ENCODE results near the gene DMAC2L. TPM values are rescaled to one million over a fixed set of nuclear protein-coding genes. Genes with fewer than 3 reads are reported as not detected.

Gene DMAC2L
- total RNA-seq, 1 donor from 2014 or later: 8.0 TPM

GRCh38 chr14:50321009-50321660 is 9.0 kb downstream of the DMAC2L start:
- DNase-seq (ENCODE audit: low spot score): peak; percentile 57
- peak; percentile 100 for ATAC-seq

GRCh38 chr14:50331596-50331995 is 19.5 kb downstream of the DMAC2L start:
- DNase-seq (ENCODE audit: low spot score): no peak
- ATAC-seq: no peak

GRCh38 chr14:50333014-50333509 is 20.9 kb downstream of the DMAC2L start:
- ATAC-seq: peak; percentile 32

GRCh38 chr14:50334211-50334610 is 22.1 kb downstream of the DMAC2L start:
- DNase-seq (ENCODE audit: low spot score) (no peak), ATAC-seq (no peak)

More at GRCh38 chr14:50333014-50333509, 20.9 kb downstream of the DMAC2L start:
- DNase-seq (ENCODE audit: low spot score): no peak

GRCh38 chr14:50335389-50335788 is 23.3 kb downstream of the DMAC2L start:
- ATAC-seq: peak; percentile 70
- no peak for DNase-seq (ENCODE audit: low spot score)

- ATAC-seq (peak; percentile 46), DNase-seq (ENCODE audit: low spot score) (no peak)
These were observed 24.1 kb downstream of the DMAC2L start for GRCh38 chr14:50335989-50336824.

DNA sequence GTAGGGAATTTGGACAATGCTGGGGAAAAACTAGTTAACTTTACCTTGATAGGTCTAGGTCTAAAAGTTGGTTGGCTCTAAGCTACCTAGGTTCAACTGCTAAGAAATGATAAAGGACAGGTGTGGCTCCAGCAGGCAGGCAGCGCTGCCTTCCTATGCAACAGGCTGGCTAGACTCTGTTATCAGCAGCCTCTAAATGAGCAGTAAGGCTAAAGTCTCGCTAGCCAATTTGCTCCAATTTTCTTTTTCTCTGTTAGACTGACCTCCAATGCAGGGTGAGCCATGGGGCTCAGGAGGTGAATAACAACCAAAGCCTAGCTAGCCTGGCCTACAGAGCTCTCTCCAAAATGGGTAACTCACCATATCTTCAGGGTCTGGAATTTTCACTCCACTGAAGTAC is 26.5 kb downstream of the DMAC2L start:
- DNase-seq (ENCODE audit: low spot score) (no peak), ATAC-seq (no peak)

- DNase-seq (ENCODE audit: low spot score) (no peak), ATAC-seq (no peak)
These were observed 27.2 kb downstream of the DMAC2L start for GRCh38 chr14:50339178-50339804.

DNA sequence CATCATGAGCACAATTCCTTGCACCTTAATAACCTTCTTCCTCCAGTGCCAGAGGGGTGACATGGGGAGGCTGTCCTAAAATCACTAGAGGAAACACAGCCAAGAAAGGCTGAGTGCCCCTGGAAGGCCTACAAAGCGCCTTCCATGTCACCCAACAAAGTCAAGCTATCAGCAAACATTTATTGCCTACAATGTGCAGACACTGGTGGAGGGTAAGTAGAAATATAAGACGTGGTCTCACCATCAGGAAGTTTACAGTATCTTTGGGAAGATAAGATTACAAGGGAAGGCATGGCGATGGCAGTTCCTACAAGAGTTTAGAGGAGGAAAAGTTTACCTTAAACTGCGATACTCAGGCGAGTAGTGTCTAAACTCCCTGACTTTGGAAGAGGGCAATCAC is 27.9 kb downstream of the DMAC2L start:
- DNase-seq (ENCODE audit: low spot score) (no peak), ATAC-seq (no peak)

DNA sequence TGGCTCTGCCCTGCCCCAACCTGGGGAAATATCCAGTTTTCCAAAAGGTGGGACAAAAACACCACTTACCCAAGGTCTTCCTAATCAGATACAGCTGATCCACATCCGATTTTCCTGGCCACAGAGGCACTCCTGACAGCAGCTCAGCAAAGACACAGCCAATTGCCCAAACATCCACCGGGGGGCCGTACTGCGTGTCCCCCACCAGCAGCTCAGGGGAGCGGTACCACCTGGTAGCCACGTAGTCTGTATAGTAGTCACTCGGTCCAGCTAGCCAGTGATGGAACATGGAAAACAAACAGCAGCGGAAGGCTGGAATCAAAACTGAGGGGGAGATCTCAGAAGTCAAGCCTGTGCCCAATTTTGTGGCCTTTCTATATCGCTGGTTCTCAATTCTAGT is 28.8 kb downstream of the DMAC2L start:
- ATAC-seq (no peak), DNase-seq (ENCODE audit: low spot score) (no peak)

DNA sequence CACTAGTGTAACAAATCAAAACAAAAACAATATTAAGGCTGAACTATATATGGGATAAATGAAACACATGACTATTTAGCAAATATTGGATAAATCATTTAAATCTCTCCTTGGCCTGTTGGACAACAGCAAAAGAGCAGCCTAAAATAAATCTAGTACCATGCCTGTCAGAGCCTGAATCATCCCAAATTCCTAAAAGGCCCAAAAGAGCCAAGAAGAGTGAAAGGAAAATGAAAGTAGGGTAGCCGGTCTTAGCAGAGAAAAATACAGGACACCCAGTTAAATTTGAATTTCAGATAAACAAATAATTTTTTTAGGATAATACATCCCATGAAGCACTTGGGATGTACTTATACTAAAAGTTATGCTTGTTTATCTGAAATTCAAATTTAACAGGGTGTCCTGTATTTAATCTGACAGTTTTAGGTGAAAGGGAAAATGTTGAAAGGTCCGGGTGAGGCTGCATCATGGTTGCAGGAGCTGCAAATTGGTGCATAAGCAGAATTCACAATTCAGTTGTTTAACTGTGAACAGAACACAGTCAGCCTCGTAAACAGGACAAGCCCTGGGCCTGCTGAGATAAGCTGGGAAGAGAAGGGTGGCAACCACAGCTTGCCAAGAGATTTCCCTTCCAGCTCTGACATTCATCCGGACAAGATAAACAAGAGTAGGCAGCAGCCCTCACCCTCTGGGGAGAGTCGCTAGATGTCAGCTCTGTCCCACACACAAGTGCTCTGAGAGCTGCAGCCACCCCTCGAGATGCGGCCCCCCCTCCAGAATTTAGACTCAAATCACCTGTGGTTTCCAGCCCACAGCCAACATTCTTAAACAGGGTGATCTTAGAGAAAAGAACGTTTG is 30.3 kb downstream of the DMAC2L start:
- ATAC-seq (peak; percentile 99), DNase-seq (ENCODE audit: low spot score) (peak; percentile 77)

GRCh38 chr14:50343434-50343833 is 31.3 kb downstream of the DMAC2L start:
- DNase-seq (ENCODE audit: low spot score) (no peak), ATAC-seq (no peak)

DNA sequence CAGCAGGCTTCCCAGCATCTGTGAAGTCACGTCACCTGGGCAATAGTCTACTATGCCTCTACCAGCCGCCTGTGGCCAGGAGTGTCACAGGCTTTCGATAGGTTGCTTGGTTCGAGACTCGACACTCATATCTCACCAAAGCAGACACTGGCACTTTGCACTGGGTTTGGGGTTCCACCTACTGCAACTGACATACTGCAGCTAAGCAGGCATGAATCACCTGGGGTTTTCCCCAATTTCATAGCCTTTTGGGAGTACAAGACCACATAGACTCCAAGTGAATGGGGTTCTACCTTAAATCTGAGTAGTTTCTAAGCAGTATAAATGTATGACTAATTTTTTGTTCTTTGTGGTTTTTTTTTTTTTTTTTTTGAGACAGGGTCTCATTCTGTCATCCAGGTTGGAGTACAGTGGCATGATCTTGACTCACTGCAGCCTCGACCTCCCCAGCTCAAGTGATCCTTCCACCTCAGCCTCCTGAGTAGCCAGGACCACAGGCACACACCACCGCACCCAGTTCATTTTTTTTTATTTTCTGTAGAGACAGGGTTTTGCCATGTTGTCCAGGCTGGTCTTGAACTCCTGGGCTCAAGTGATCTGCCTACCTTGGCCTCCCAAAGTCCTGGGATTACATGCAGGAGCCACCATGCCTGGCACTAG is 32.1 kb downstream of the DMAC2L start:
- DNase-seq (ENCODE audit: low spot score): no peak
- ATAC-seq: no peak

- ATAC-seq (no peak), DNase-seq (ENCODE audit: low spot score) (no peak)
These were observed 32.9 kb downstream of the DMAC2L start for GRCh38 chr14:50344876-50345563.

DNA sequence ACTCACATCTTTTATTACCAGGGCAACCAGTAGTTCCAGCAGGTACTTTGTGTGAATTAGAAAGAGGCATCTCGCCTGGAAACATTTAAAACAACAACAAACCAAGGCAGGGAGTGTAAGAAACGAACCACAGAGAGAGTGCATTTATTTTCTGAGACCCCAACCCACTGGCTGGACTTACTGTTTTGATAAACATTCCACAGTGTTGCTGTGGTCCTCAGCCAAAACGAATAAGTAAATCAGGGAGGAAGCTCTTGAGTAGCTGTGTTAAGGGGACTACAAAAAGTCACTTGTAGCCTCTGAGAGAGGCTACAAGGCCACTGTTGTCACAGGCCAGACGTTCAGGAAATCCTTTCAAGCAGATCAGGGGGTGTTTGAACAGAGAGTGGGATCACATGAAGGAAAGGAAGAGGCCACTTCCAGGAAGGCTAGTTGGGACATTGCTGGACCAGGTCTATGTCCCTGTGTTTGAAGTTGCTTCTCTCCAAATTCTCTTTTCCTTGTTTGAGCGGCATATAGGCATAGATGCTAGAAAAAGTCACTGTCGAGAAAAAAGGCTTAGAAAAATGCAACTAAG is 33.8 kb downstream of the DMAC2L start:
- no peak for DNase-seq (ENCODE audit: low spot score)
- ATAC-seq: no peak

- no peak for DNase-seq (ENCODE audit: low spot score)
- ATAC-seq: no peak
These were observed 35.4 kb downstream of the DMAC2L start for GRCh38 chr14:50347521-50347920.

GRCh38 chr14:50348933-50349332 is 36.8 kb downstream of the DMAC2L start:
- DNase-seq (ENCODE audit: low spot score) (no peak), ATAC-seq (no peak)

- ATAC-seq (no peak), DNase-seq (ENCODE audit: low spot score) (no peak)
These were observed 38.9 kb downstream of the DMAC2L start for GRCh38 chr14:50350975-50351374.

DNA sequence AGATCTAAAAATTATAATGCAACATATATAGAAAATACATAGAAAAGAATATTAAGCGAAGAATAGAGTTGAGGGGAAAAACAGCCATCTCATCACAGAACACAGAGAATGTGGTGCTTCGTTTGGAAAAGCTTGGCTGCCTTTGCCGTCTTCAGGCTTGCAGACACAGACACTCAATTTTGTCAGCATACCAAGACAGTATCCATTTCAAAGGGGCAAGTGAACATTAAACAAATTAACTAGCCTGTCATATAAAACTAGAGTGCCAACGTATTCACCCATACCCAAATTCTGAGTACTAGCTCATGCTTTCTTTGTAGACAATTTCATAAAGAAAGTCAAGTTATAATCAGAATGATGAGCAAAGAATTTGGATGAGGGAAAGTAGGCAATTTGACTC is 40.5 kb downstream of the DMAC2L start:
- no peak for DNase-seq (ENCODE audit: low spot score)
- ATAC-seq: no peak

Measured in left lobe of liver (tissue), 2 donors.